SK-N-SH (cell line): ENCODE results near the gene AGAP2. TPM values are rescaled to one million over a fixed set of nuclear protein-coding genes. Genes with fewer than 3 reads are reported as not detected.

ENCODE experiments used
- CTCF ChIA-PET: fragments of 300-600, 350-600 bp; formaldehyde crosslinking; extraction: SDS; loops from one replicate; lab custom pipeline; 2021; lab: Yijun Ruan, JAX
- POLR2A ChIA-PET: fragments of 350-600 bp; sonication (Branson Sonifier 250); formaldehyde crosslinking; extraction: SDS; loops from one replicate; lab custom pipeline; 2020; ENCODE audit warnings: antibody characterized with exemption, inconsistent platforms; lab: Yijun Ruan, JAX
- DNase-seq: peaks from one replicate; pipeline ENCODE4 v3.0.0; 2012
- H2AFZ ChIP-seq: fragments of 200-600 bp; sonication (generic); 2 replicates; pipeline ENCODE4 v1.8.1; 2016; ENCODE audit warnings: antibody characterized with exemption, mild to moderate bottlenecking, low read depth
- H3F3A ChIP-seq: fragments of 200-600 bp; sonication (generic); replicated peaks from 2 replicates; pipeline ENCODE3; 2016; ENCODE audit warnings: antibody characterized with exemption, mild to moderate bottlenecking; ENCODE audit not compliant: insufficient read depth
- H3K27ac ChIP-seq, 2 experiments: fragments of 200-500 bp in 1 of 2; fragments of 200-600 bp in 1 of 2; sonication (Bioruptor generic) in 1 of 2; sonication (generic), shearing (Covaris generic) in 1 of 2; 2 replicates each; pipeline versions ENCODE4 v1.5.1 to v1.6.1; 2014 to 2016; ENCODE audit warnings: low read depth in 2 of 2, inconsistent platforms in 1 of 2, low read length in 1 of 2, mild to moderate bottlenecking in 1 of 2, mixed read lengths in 1 of 2
- H3K27me3 ChIP-seq: fragments of 200-600 bp; sonication (generic), shearing (Covaris generic); 2 replicates; pipeline ENCODE4 v1.6.1; 2016; ENCODE audit warnings: mixed run types; ENCODE audit not compliant: insufficient read depth
- H3K36me3 ChIP-seq, 2 experiments: fragments of 200-500 bp in 1 of 2; fragments of 200-600 bp in 1 of 2; sonication (Bioruptor generic) in 1 of 2; sonication (generic) in 1 of 2; replicated peaks in 1 of 2; 2 replicates each; pipeline versions ENCODE3 to v1.5.1; 2014 to 2016; ENCODE audit warnings: low read length in 1 of 2, mild to moderate bottlenecking in 1 of 2; ENCODE audit not compliant: insufficient read depth in 2 of 2, control insufficient read depth in 1 of 2
- H3K4me1 ChIP-seq, 2 experiments: fragments of 200-500 bp in 1 of 2; fragments of 200-600 bp in 1 of 2; sonication (Bioruptor generic) in 1 of 2; sonication (generic), shearing (Covaris generic) in 1 of 2; 2 replicates each; pipeline versions ENCODE4 v1.5.1 to v1.6.1; 2014 to 2016; ENCODE audit warnings: low read depth in 1 of 2, low read length in 1 of 2, mixed run types in 1 of 2; ENCODE audit not compliant: insufficient read depth in 2 of 2, control insufficient read depth in 1 of 2
- H3K4me2 ChIP-seq: fragments of 200-600 bp; sonication (generic), shearing (Covaris generic); 2 replicates; pipeline ENCODE4 v1.6.1; 2017; ENCODE audit warnings: mixed run types
- H3K4me3 ChIP-seq, 2 experiments: fragments of 200-500 bp in 1 of 2; fragments of 200-600 bp in 1 of 2; sonication (Bioruptor generic) in 1 of 2; sonication (generic), shearing (Covaris generic) in 1 of 2; 2 replicates each; pipeline versions ENCODE4 v1.5.1 to v1.8.1; 2014 to 2016; ENCODE audit warnings: low read depth in 2 of 2, inconsistent platforms in 1 of 2, low read length in 1 of 2, mild to moderate bottlenecking in 1 of 2, mixed read lengths in 1 of 2, moderate library complexity in 1 of 2
- H3K79me2 ChIP-seq: fragments of 200-600 bp; sonication (generic); 2 replicates; pipeline ENCODE4 v1.8.1; 2017; ENCODE audit warnings: mild to moderate bottlenecking; ENCODE audit not compliant: insufficient read depth
- H3K9ac ChIP-seq: fragments of 200-600 bp; sonication (generic); 2 replicates; pipeline ENCODE4 v1.6.1; 2017; ENCODE audit warnings: mixed run types
- H3K9me2 ChIP-seq: fragments of 200-600 bp; sonication (generic); 2 replicates; pipeline ENCODE4 v1.6.1; 2017; ENCODE audit warnings: mixed run types
- H3K9me3 ChIP-seq: fragments of 200-600 bp; sonication (generic); 2 replicates; pipeline ENCODE4 v1.6.1; 2017; ENCODE audit warnings: mixed run types, mild to moderate bottlenecking, moderate library complexity
- H4K20me1 ChIP-seq: fragments of 200-600 bp; sonication (generic); 2 replicates; pipeline ENCODE4 v1.6.1; 2017; ENCODE audit warnings: mild to moderate bottlenecking, mixed run types; ENCODE audit not compliant: insufficient read depth
- GATA2 ChIP-seq: sonication (generic); formaldehyde crosslinking; IDR thresholded peaks from 2 replicates; pipeline ENCODE4 v1.5.0; 2020; ENCODE audit warnings: mild to moderate bottlenecking, missing genetic modification reagents
- POLR2AphosphoS5 ChIP-seq: IDR thresholded peaks from 2 replicates; pipeline ENCODE4 v1.6.1; 2012; ENCODE audit warnings: low read depth, low read length
- RAD21 ChIP-seq: IDR thresholded peaks from 2 replicates; pipeline ENCODE4 v1.6.1; 2012; ENCODE audit warnings: mild to moderate bottlenecking, low read length
- TCF12 ChIP-seq: IDR thresholded peaks from 2 replicates; pipeline ENCODE4 v1.4.0; 2012
- TEAD4 ChIP-seq: IDR thresholded peaks from 2 replicates; pipeline ENCODE4 v1.4.0; 2012; ENCODE audit warnings: mild to moderate bottlenecking, borderline replicate concordance; ENCODE audit not compliant: insufficient read depth
- WGBS: methylation state at CpG from one replicate; pipeline ENCODE4 v1.1.6; 2017; ENCODE audit warnings: low lambda C conversion rate; 5-methylcytosine and 5-hydroxymethylcytosine counted together
- polyA plus RNA-seq, 3 experiments: library from polyadenylated mRNA; depleted of rRNA; stranded (reverse); fragments of >200 nt; gene quantifications; 2 replicates each; pipeline ENCODE4 v1.2.3, GENCODE V29; 2012
- TF ChIP-seq, protein P1 (sequence below): IDR thresholded peaks from 2 replicates; pipeline ENCODE4; 2012
- TF ChIP-seq, protein P2 (sequence below): fragments of 150-350 bp; IDR thresholded peaks from 2 replicates; pipeline ENCODE4 v1.6.1; 2016; ENCODE audit warnings: mild to moderate bottlenecking, low read depth, low read length
- TF ChIP-seq, protein P3 (sequence below): fragments of 200-600 bp; sonication (generic); IDR thresholded peaks from 2 replicates; pipeline ENCODE4 v1.6.1; 2017; ENCODE audit warnings: antibody characterized with exemption, mild to moderate bottlenecking, moderate library complexity

AGAP2 gene
- polyA plus RNA-seq, 1 of the 3 experiments (the other 2 are of a cell fraction) = 5.2 TPM

DNA sequence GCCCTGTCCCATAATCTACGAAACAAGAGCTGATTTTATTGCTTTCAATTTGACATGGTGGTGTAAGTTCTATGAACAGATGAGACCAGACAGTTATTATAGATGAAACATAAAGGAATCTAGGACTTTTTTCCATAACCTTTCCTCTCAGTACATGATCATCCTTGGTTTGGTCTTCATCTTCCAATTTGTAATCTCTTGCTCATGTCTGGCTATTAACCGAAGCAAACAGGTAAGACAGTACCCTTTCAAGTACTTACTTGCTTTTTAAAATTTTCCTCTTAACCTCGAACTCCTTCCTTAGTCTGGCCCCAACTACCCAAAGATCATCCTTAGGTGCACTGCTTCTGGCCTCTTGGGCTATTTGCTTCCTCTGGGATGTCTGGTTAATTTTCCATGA lies 7.5 kb upstream of the AGAP2 start:
- WGBS = 25% methylated on average over 3 of the region's 3 CpGs
- peak overlapping the region; percentile 99 for H3K9ac ChIP-seq

DNA sequence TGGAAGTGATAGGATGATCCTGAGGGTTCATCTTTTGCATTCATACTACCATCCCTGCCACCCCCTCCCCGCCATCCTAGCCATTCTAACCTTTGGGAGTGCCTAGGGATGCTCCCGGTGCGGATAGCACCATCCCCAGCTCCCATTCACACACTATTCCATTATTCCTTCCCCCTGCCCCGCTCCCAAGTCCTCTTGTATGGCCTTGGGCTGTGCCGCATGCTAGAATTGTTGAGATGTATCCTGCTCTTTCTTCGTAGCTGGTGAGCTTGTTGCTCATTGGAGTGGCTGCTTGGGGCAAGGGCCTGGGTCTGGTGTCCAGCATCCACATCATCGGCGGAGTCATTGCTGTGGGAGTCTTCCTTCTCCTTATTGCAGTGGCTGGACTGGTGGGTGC lies 6.9 kb upstream of the AGAP2 start:
- 21% methylated on average over 8 of the region's 8 CpGs for WGBS

More for the DNA sequence above, 7.5 kb upstream of the AGAP2 start:
- Histone ChIP-seq H3K27ac (peak overlapping the region; percentile 96 to 98; a peak in 3 of 4 replicates), H2AFZ (no peak overlapping the region), H3K9me3 (no peaks in the 10 kb centered on the region), H3K4me1 (peaks cover 0 to 25% of the 10 kb centered on the region in 2 experiments; a peak in 2 of 4 replicates), H3K79me2 (peaks cover 28% of the 10 kb centered on the region), H3K36me3 (peaks cover 30 to 49% of the 10 kb centered on the region in 2 experiments), H3K9me2 (no peaks in the 10 kb centered on the region), H3K4me3 (peak overlapping the region; percentile 81 to 82), H3K4me2 (peak overlapping the region; percentile 87), H3F3A (peaks cover 32% of the 10 kb centered on the region), H4K20me1 (no peaks in the 10 kb centered on the region), H3K27me3 (no peaks in the 10 kb centered on the region)
- ChIA-PET CTCF (interaction anchor here (2.2 to 3.2 kb wide), 4 partner anchors 10 to 20 kb away, joined by 6 to 18 read pairs (median 12); no protein-coding TSS in a partner anchor), POLR2A (interaction anchor here (1.9 to 2.1 kb wide), 2 partner anchors 20 kb away, joined by 5 to 18 read pairs; no protein-coding TSS in a partner anchor)
- no peak for DNase-seq
- TF ChIP-seq, protein P1, sequence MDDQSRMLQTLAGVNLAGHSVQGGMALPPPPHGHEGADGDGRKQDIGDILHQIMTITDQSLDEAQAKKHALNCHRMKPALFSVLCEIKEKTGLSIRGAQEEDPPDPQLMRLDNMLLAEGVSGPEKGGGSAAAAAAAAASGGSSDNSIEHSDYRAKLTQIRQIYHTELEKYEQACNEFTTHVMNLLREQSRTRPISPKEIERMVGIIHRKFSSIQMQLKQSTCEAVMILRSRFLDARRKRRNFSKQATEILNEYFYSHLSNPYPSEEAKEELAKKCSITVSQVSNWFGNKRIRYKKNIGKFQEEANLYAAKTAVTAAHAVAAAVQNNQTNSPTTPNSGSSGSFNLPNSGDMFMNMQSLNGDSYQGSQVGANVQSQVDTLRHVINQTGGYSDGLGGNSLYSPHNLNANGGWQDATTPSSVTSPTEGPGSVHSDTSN = no peak
- TF ChIP-seq GATA2 (CRISPR knock-in tag) (no peak), RAD21 (no peak), TEAD4 (no peak)
- TF ChIP-seq, protein P2, sequence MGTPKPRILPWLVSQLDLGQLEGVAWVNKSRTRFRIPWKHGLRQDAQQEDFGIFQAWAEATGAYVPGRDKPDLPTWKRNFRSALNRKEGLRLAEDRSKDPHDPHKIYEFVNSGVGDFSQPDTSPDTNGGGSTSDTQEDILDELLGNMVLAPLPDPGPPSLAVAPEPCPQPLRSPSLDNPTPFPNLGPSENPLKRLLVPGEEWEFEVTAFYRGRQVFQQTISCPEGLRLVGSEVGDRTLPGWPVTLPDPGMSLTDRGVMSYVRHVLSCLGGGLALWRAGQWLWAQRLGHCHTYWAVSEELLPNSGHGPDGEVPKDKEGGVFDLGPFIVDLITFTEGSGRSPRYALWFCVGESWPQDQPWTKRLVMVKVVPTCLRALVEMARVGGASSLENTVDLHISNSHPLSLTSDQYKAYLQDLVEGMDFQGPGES = no peak

More for the DNA sequence above, 6.9 kb upstream of the AGAP2 start:
- H3K9me2 ChIP-seq = no peaks in the 10 kb centered on the region
- peak overlapping the region; percentile 87 for H3K4me2 ChIP-seq
- H3K27me3 ChIP-seq = no peaks in the 10 kb centered on the region
- no peaks in the 10 kb centered on the region for H3K9me3 ChIP-seq
- H4K20me1 ChIP-seq = no peaks in the 10 kb centered on the region
- peaks cover 22% of the 10 kb centered on the region for H3K79me2 ChIP-seq
- H3K4me3 ChIP-seq = peak overlapping the region; percentile 81 to 82
- no peak overlapping the region for H2AFZ ChIP-seq
- TF ChIP-seq, protein P3, sequence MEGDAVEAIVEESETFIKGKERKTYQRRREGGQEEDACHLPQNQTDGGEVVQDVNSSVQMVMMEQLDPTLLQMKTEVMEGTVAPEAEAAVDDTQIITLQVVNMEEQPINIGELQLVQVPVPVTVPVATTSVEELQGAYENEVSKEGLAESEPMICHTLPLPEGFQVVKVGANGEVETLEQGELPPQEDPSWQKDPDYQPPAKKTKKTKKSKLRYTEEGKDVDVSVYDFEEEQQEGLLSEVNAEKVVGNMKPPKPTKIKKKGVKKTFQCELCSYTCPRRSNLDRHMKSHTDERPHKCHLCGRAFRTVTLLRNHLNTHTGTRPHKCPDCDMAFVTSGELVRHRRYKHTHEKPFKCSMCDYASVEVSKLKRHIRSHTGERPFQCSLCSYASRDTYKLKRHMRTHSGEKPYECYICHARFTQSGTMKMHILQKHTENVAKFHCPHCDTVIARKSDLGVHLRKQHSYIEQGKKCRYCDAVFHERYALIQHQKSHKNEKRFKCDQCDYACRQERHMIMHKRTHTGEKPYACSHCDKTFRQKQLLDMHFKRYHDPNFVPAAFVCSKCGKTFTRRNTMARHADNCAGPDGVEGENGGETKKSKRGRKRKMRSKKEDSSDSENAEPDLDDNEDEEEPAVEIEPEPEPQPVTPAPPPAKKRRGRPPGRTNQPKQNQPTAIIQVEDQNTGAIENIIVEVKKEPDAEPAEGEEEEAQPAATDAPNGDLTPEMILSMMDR = no peak
- TF ChIP-seq POLR2AphosphoS5 (peak; percentile 63; the same call in 1 of the 2 replicates), TCF12 (no peak)
- peak overlapping the region; percentile 96 to 98 for H3K27ac ChIP-seq
- H3K36me3 ChIP-seq = peaks cover 27 to 43% of the 10 kb centered on the region in 2 experiments
- H3K9ac ChIP-seq = peak overlapping the region; percentile 99
- ChIA-PET POLR2A (interaction anchor here (0.6 to 2.1 kb wide), 6 partner anchors 10 to 126 kb away, joined by 3 to 18 read pairs (median 6); no protein-coding TSS in a partner anchor), CTCF (interaction anchor here (0.7 to 3.2 kb wide), 5 partner anchors 9 to 113 kb away, joined by 3 to 18 read pairs (median 10); partner anchors contain the start of gene B4GALNT1)
- DNase-seq = no peak
- peaks cover 32% of the 10 kb centered on the region for H3F3A ChIP-seq
- H3K4me1 ChIP-seq = peaks cover 0 to 20% of the 10 kb centered on the region in 2 experiments; a peak in 2 of 4 replicates
